SH-SY5Y (cell line): ENCODE data around the gene LRRC38.

ENCODE experiments used
- GATA2 ChIP-seq: IDR thresholded peaks from 2 replicates; pipeline ENCODE4 v1.6.1; 2011; ENCODE audit warnings: mild to moderate bottlenecking, low read depth, low read length
- GATA3 ChIP-seq: IDR thresholded peaks from 2 replicates; pipeline ENCODE4 v1.6.1; 2011; ENCODE audit warnings: low read depth, mild to moderate bottlenecking, low read length, moderate library complexity

- TF ChIP-seq GATA2 (no peak), GATA3 (no peak)
Measured at GRCh38 chr1:13495186-13495585, 18.6 kb downstream of the LRRC38 start.
